IMR-90 (cell line): ENCODE measurements around the gene BCL11A. TPM values are rescaled to one million over a fixed set of nuclear protein-coding genes. Genes with fewer than 3 reads are reported as not detected.

Experiments used
- ATAC-seq: fragments of 200-7000 bp; cut with Tn5 transposase; 2 replicates; pipeline ENCODE4 v1.9.1; 2020; ENCODE audit warnings: low read depth, mild to moderate bottlenecking, moderate library complexity
- BruUV-seq: library from RNA; stranded (reverse); fragments of 400-500 nt; replicated peaks from 2 replicates; lab custom pipeline; 2021; lab: Mats Ljungman, UMichigan
- CTCF ChIA-PET: fragments of 300-600 bp; formaldehyde crosslinking; extraction: SDS; loops from one replicate; lab custom pipeline; 2021; ENCODE audit warnings: antibody characterized with exemption; lab: Yijun Ruan, JAX
- POLR2A ChIA-PET: fragments of 300-600 bp; sonication (Branson Sonifier 250); formaldehyde crosslinking; loops from one replicate; lab custom pipeline; 2022; ENCODE audit warnings: antibody characterized with exemption; ENCODE audit not compliant: unreplicated experiment; lab: Charles Lee
- DNase-seq: peaks from one replicate; pipeline ENCODE4 v3.0.0; 2013
- H2AFZ ChIP-seq: replicated peaks from 2 replicates; pipeline ENCODE3; 2013; ENCODE audit warnings: low read length, mild to moderate bottlenecking; ENCODE audit not compliant: poor library complexity
- H2AK5ac ChIP-seq: 2 replicates; pipeline ENCODE4 v1.6.1; 2013; ENCODE audit warnings: low read depth, low read length, inconsistent platforms
- H2AK9ac ChIP-seq: replicated peaks from 2 replicates; pipeline ENCODE3; 2013; ENCODE audit warnings: mild to moderate bottlenecking, low read depth, low read length, moderate library complexity; ENCODE audit not compliant: poor library complexity
- H2BK120ac ChIP-seq: 2 replicates; pipeline ENCODE4 v1.6.1; 2013; ENCODE audit warnings: low read depth, low read length, inconsistent platforms
- H2BK15ac ChIP-seq: 3 replicates; pipeline ENCODE4 v1.6.1; 2013; ENCODE audit warnings: low read depth, low read length, inconsistent platforms
- H2BK20ac ChIP-seq: 2 replicates; pipeline ENCODE4 v1.6.1; 2013; ENCODE audit warnings: low read depth, mild to moderate bottlenecking, inconsistent platforms, low read length, moderate library complexity
- H2BK5ac ChIP-seq: 2 replicates; pipeline ENCODE4 v1.6.1; 2013; ENCODE audit warnings: mild to moderate bottlenecking, low read depth, low read length, inconsistent platforms; ENCODE audit not compliant: poor library complexity, severe bottlenecking
- H3K14ac ChIP-seq: replicated peaks from 2 replicates; pipeline ENCODE4 v1.6.1; 2013; ENCODE audit warnings: low read depth, low read length, inconsistent platforms
- H3K18ac ChIP-seq: 2 replicates; pipeline ENCODE4 v1.6.1; 2013; ENCODE audit warnings: low read depth, low read length, control low read depth
- H3K23ac ChIP-seq: 2 replicates; pipeline ENCODE4 v1.6.1; 2013; ENCODE audit warnings: low read depth, low read length, inconsistent platforms
- H3K27ac ChIP-seq: 2 replicates; pipeline ENCODE4 v1.5.1; 2013; ENCODE audit warnings: mild to moderate bottlenecking, control low read depth, low read length; ENCODE audit not compliant: insufficient read depth
- H3K27me3 ChIP-seq: 2 replicates; pipeline ENCODE4 v1.6.1; 2013; ENCODE audit warnings: low read length; ENCODE audit not compliant: control insufficient read depth, insufficient read depth
- H3K36me3 ChIP-seq: 2 replicates; pipeline ENCODE4 v1.6.1; 2013; ENCODE audit warnings: low read length, mixed read lengths; ENCODE audit not compliant: control insufficient read depth, insufficient read depth
- H3K4ac ChIP-seq: 2 replicates; pipeline ENCODE4 v1.6.1; 2013; ENCODE audit warnings: low read depth, low read length, inconsistent platforms
- H3K4me1 ChIP-seq: 2 replicates; pipeline ENCODE4 v1.6.1; 2013; ENCODE audit warnings: low read length, mixed read lengths; ENCODE audit not compliant: control insufficient read depth, insufficient read depth
- H3K4me2 ChIP-seq: 2 replicates; pipeline ENCODE4 v1.6.1; 2013; ENCODE audit warnings: low read depth, mild to moderate bottlenecking, control low read depth, low read length, moderate library complexity
- H3K4me3 ChIP-seq: 2 replicates; pipeline ENCODE4 v1.5.1; 2013; ENCODE audit warnings: low read depth, mild to moderate bottlenecking, control low read depth, low read length, moderate library complexity; ENCODE audit not compliant: insufficient read depth
- H3K56ac ChIP-seq: 2 replicates; pipeline ENCODE4 v1.6.1; 2013; ENCODE audit warnings: low read length, inconsistent platforms; ENCODE audit not compliant: insufficient read depth; ENCODE audit errors: extremely low read depth
- H3K79me1 ChIP-seq, 2 experiments: 2 replicates each; pipeline ENCODE4 v1.6.1; 2013; ENCODE audit warnings: low read length in 2 of 2, inconsistent platforms in 1 of 2, low read depth in 1 of 2
- H3K9ac ChIP-seq: 2 replicates; pipeline ENCODE4 v1.6.1; 2013; ENCODE audit warnings: low read depth, low read length, control low read depth
- H3K9me1 ChIP-seq: 2 replicates; pipeline ENCODE4 v1.6.1; 2013; ENCODE audit warnings: low read length, inconsistent platforms; ENCODE audit not compliant: insufficient read depth
- H3K9me3 ChIP-seq: 2 replicates; pipeline ENCODE4 v1.6.1; 2013; ENCODE audit warnings: low read length; ENCODE audit not compliant: control insufficient read depth, insufficient read depth
- H4K20me1 ChIP-seq: 2 replicates; pipeline ENCODE4 v1.6.1; 2013; ENCODE audit warnings: low read length, inconsistent platforms; ENCODE audit not compliant: insufficient read depth
- H4K5ac ChIP-seq: 2 replicates; pipeline ENCODE4 v1.6.1; 2013; ENCODE audit warnings: mild to moderate bottlenecking, low read depth, low read length, control low read depth
- H4K8ac ChIP-seq, 2 experiments: 2 replicates each; pipeline ENCODE4 v1.6.1; 2013; ENCODE audit warnings: low read depth in 2 of 2, low read length in 2 of 2, control low read depth in 1 of 2, inconsistent platforms in 1 of 2
- H4K91ac ChIP-seq: 2 replicates; pipeline ENCODE4 v1.6.1; 2013; ENCODE audit warnings: low read depth, low read length, inconsistent platforms; ENCODE audit not compliant: insufficient read depth
- BHLHE40 ChIP-seq: fragments of 150-350 bp; IDR thresholded peaks from 2 replicates; pipeline ENCODE4 v1.6.1; 2016; ENCODE audit warnings: mild to moderate bottlenecking, low read depth, low read length
- CTCF ChIP-seq: conservative IDR thresholded peaks from 2 replicates; pipeline ENCODE4 v1.5.1; 2012; ENCODE audit warnings: mild to moderate bottlenecking, low read depth, low read length, improper control_type of control experiment
- RAD21 ChIP-seq: IDR thresholded peaks from 2 replicates; pipeline ENCODE4 v1.6.1; 2012; ENCODE audit warnings: low read length, improper control_type of control experiment
- RCOR1 ChIP-seq: IDR thresholded peaks from 2 replicates; pipeline ENCODE4 v1.6.1; 2012; ENCODE audit warnings: mild to moderate bottlenecking, low read length, improper control_type of control experiment; ENCODE audit not compliant: insufficient replicate concordance
- WGBS, 2 experiments: methylation state at CpG; one replicate each; pipeline versions ENCODE4 v1.1.5 to v1.1.7; 2013; ENCODE audit warnings: missing lambda C conversion rate in 2 of 2; ENCODE audit not compliant: insufficient read length in 1 of 2; ENCODE audit errors: extremely low coverage in 2 of 2; 5-methylcytosine and 5-hydroxymethylcytosine counted together
- dilution Hi-C: fragments of 300-500 bp; cut with HindIII; formaldehyde crosslinking; loops from one replicate; pipeline ENCODE4 v1.14.3; 2018; ENCODE audit warnings: low sequenced_read_pairs; ENCODE audit not compliant: unreplicated experiment
- in situ Hi-C: fragments of 300-500 bp; cut with MboI; formaldehyde crosslinking; loops from 3 replicates; pipeline ENCODE4 v1.14.3; 2019; ENCODE audit warnings: low sequenced_read_pairs, inconsistent platforms, mixed read lengths
- intact Hi-C: fragments of 100-400 bp; cut with micrococcal nuclease; formaldehyde crosslinking; loops from 2 replicates; pipeline ENCODE4 v1.10.0; 2022
- polyA plus RNA-seq, 3 experiments: library from polyadenylated mRNA; depleted of rRNA; stranded (reverse); fragments of >200 nt; gene quantifications; 2 replicates each; pipeline ENCODE4 v1.2.3, GENCODE V29; 2012; ENCODE audit warnings: low replicate concordance in 1 of 3
- total RNA-seq: library from RNA; depleted of rRNA; stranded (reverse); fragments of >200 nt; gene quantifications from 2 replicates; pipeline ENCODE4 v1.2.3, GENCODE V29; 2012

BCL11A gene
- total and polyA plus RNA-seq, 2 of the 4 experiments (the other 2 are of a cell fraction) = 1.0 to 1.1 TPM

- no peaks in the 10 kb centered on the region for H3K9me1 ChIP-seq
- no peak overlapping the region for H4K8ac ChIP-seq
- no peaks in the 10 kb centered on the region for H3K36me3 ChIP-seq
- H2AK9ac ChIP-seq = no peak overlapping the region
- H3K4ac ChIP-seq = no peak overlapping the region
- H3K4me1 ChIP-seq = no peaks in the 10 kb centered on the region
- ChIA-PET CTCF (interaction anchor here (1.4 kb wide), 1 partner anchor 9 kb away, joined by 3 read pairs; no protein-coding TSS in a partner anchor), POLR2A (no interaction called here)
- no TSS peak for BruUV-seq
- ATAC-seq (no peak), DNase-seq (peak; percentile 28)
- no peaks in the 10 kb centered on the region for H3K79me1 ChIP-seq
- no peaks in the 10 kb centered on the region for H3K9me3 ChIP-seq
- no peak overlapping the region for H3K56ac ChIP-seq
- no peak overlapping the region for H4K91ac ChIP-seq
- no peak overlapping the region for H2BK15ac ChIP-seq
- no peak overlapping the region for H3K23ac ChIP-seq
- no peak overlapping the region for H4K5ac ChIP-seq
- peaks cover 21% of the 10 kb centered on the region for H3K27me3 ChIP-seq
- intact Hi-C loops = loop anchor here (5.0 kb wide), 1 partner anchor 1543 kb away; no protein-coding TSS in a partner anchor
- H3K9ac ChIP-seq = no peak overlapping the region
- H3K27ac ChIP-seq = no peak overlapping the region
- H2BK5ac ChIP-seq = no peak overlapping the region
- H2AK5ac ChIP-seq = no peak overlapping the region
- no peak overlapping the region for H3K14ac ChIP-seq
- dilution Hi-C loops = no loop called here
- no CpG with 5 or more reads among the region's 3 CpGs for WGBS, 2 experiments
- no peak overlapping the region for H3K18ac ChIP-seq
- H2BK120ac ChIP-seq = no peak overlapping the region
- no peak overlapping the region for H2BK20ac ChIP-seq
- in situ Hi-C loops = loop anchor here (10.0 kb wide), 2 partner anchors 1261 to 1541 kb away; no protein-coding TSS in a partner anchor
- no peak overlapping the region for H2AFZ ChIP-seq
- no peaks in the 10 kb centered on the region for H4K20me1 ChIP-seq
- H3K4me2 ChIP-seq = no peak overlapping the region
- H3K4me3 ChIP-seq = no peak overlapping the region
- TF ChIP-seq CTCF = peak; percentile 36
- no peak for TF ChIP-seq BHLHE40
- TF ChIP-seq RCOR1 = no peak
- TF ChIP-seq RAD21 = peak; percentile 34; the same call in 1 of the 2 replicates
These were observed 12.0 kb upstream of the BCL11A start for GRCh38 chr2:60565472-60565871.
